WTC11 (cell line): Measurements from ENCODE around the gene SERPINH1. TPM values are rescaled to one million over a fixed set of nuclear protein-coding genes. Genes with fewer than 3 reads are reported as not detected.

ENCODE experiments used
- ATAC-seq: fragments of 200-7000 bp; cut with Tn5 transposase; 2 replicates; pipeline ENCODE4 v1.10.0; 2021; ENCODE audit warnings: mild to moderate bottlenecking, moderate library complexity
- CTCF ChIA-PET: fragments of 300-600 bp; sonication (Branson Sonifier 250); formaldehyde crosslinking; loops from one replicate; lab custom pipeline; 2021; ENCODE audit warnings: antibody characterized with exemption; lab: Charles Lee
- POLR2A ChIA-PET: fragments of 350-600 bp; sonication (Branson Sonifier 250); formaldehyde crosslinking; loops from one replicate; lab custom pipeline; 2021; ENCODE audit warnings: antibody characterized with exemption; lab: Charles Lee
- DNase-seq: peaks from one replicate; pipeline ENCODE4 v3.0.0; 2021; ENCODE audit warnings: low spot score
- H3K27ac Mint-ChIP-seq: 2 replicates; pipeline ENCODE4 v1.8.0; 2021; ENCODE audit warnings: mixed read lengths
- H3K27me3 Mint-ChIP-seq: 2 replicates; pipeline ENCODE4 v1.8.0; 2021; ENCODE audit warnings: low read depth, mild to moderate bottlenecking, moderate library complexity, mixed read lengths
- H3K36me3 Mint-ChIP-seq: 2 replicates; pipeline ENCODE4 v1.8.0; 2021; ENCODE audit warnings: mixed read lengths
- H3K4me1 Mint-ChIP-seq: 2 replicates; pipeline ENCODE4 v1.8.0; 2022; ENCODE audit warnings: mixed read lengths
- H3K4me3 Mint-ChIP-seq: 2 replicates; pipeline ENCODE4 v1.8.0; 2021; ENCODE audit warnings: mild to moderate bottlenecking, moderate library complexity, mixed read lengths
- H3K9me3 Mint-ChIP-seq: 2 replicates; pipeline ENCODE4 v1.8.0; 2021; ENCODE audit warnings: mixed read lengths
- ATF2 ChIP-seq: sonication (generic); formaldehyde crosslinking; IDR thresholded peaks from 2 replicates; pipeline ENCODE4 v1.8.1; 2022; ENCODE audit warnings: low read depth, missing genetic modification reagents, borderline replicate concordance
- FOXJ3 ChIP-seq: sonication (generic); formaldehyde crosslinking; IDR thresholded peaks from 2 replicates; pipeline ENCODE4 v1.9.0; 2021; ENCODE audit warnings: missing genetic modification reagents, mild to moderate bottlenecking, borderline replicate concordance
- HMGXB4 ChIP-seq: sonication (generic); formaldehyde crosslinking; IDR thresholded peaks from 2 replicates; pipeline ENCODE4 v1.8.1; 2023; ENCODE audit warnings: mild to moderate bottlenecking, moderate library complexity, missing genetic modification reagents
- KAT7 ChIP-seq: sonication (generic); formaldehyde crosslinking; IDR thresholded peaks from 2 replicates; pipeline ENCODE4 v1.8.1; 2023; ENCODE audit warnings: missing genetic modification reagents, mild to moderate bottlenecking, borderline replicate concordance
- MLX ChIP-seq: sonication (generic); formaldehyde crosslinking; IDR thresholded peaks from 2 replicates; pipeline ENCODE4 v1.8.1; 2023; ENCODE audit warnings: mild to moderate bottlenecking, missing genetic modification reagents, moderate library complexity
- MXD4 ChIP-seq: fragments of 250-450 bp; sonication (Bioruptor Pico); IDR thresholded peaks from 2 replicates; pipeline ENCODE4 v1.8.0; 2021; ENCODE audit warnings: mild to moderate bottlenecking, moderate library complexity, borderline replicate concordance
- NFATC4 ChIP-seq: fragments of 250-450 bp; sonication (Bioruptor Pico); IDR thresholded peaks from 2 replicates; pipeline ENCODE4 v1.9.0; 2021; ENCODE audit warnings: mild to moderate bottlenecking
- NFE2L1 ChIP-seq: sonication (generic); formaldehyde crosslinking; IDR thresholded peaks from 2 replicates; pipeline ENCODE4 v1.8.1; 2023; ENCODE audit warnings: missing genetic modification reagents
- NFYB ChIP-seq: sonication (generic); formaldehyde crosslinking; conservative IDR thresholded peaks from 2 replicates; pipeline ENCODE4 v1.8.0; 2022; ENCODE audit warnings: low read depth, missing genetic modification reagents
- SMAD4 ChIP-seq: sonication (generic); formaldehyde crosslinking; IDR thresholded peaks from 2 replicates; pipeline ENCODE4 v1.8.0; 2022; ENCODE audit warnings: mild to moderate bottlenecking, missing genetic modification reagents
- TEAD4 ChIP-seq: sonication (generic); formaldehyde crosslinking; IDR thresholded peaks from 2 replicates; pipeline ENCODE4 v1.8.0; 2022; ENCODE audit warnings: mild to moderate bottlenecking, missing genetic modification reagents
- TP53 ChIP-seq: sonication (generic); formaldehyde crosslinking; IDR thresholded peaks from 2 replicates; pipeline ENCODE4 v1.8.1; 2023; ENCODE audit warnings: mild to moderate bottlenecking, missing genetic modification reagents
- USF2 ChIP-seq: sonication (generic); formaldehyde crosslinking; IDR thresholded peaks from 2 replicates; pipeline ENCODE4 v1.8.1; 2023; ENCODE audit warnings: mild to moderate bottlenecking, missing genetic modification reagents, moderate library complexity
- ZBTB43 ChIP-seq: sonication (generic); formaldehyde crosslinking; IDR thresholded peaks from 2 replicates; pipeline ENCODE4 v1.8.1; 2023; ENCODE audit warnings: mild to moderate bottlenecking, missing genetic modification reagents
- ZNF138 ChIP-seq: sonication (generic); formaldehyde crosslinking; conservative IDR thresholded peaks from 2 replicates; pipeline ENCODE4 v1.8.1; 2022; ENCODE audit warnings: mild to moderate bottlenecking, moderate library complexity, missing genetic modification reagents
- ZNF425 ChIP-seq: fragments of 250-450 bp; sonication (Bioruptor Pico); conservative IDR thresholded peaks from 2 replicates; pipeline ENCODE4 v1.9.0; 2021; ENCODE audit warnings: mild to moderate bottlenecking
- ZNF671 ChIP-seq: fragments of 250-450 bp; sonication (Bioruptor Pico); IDR thresholded peaks from 2 replicates; pipeline ENCODE4 v1.8.0; 2021; ENCODE audit warnings: mild to moderate bottlenecking
- total RNA-seq: library from RNA; stranded (reverse); gene quantifications from 3 replicates; pipeline ENCODE4 v1.2.3, GENCODE V29; 2021
- TF ChIP-seq, protein P1 (sequence below): sonication (generic); formaldehyde crosslinking; IDR thresholded peaks from 2 replicates; pipeline ENCODE4 v1.8.0; 2022; ENCODE audit warnings: missing genetic modification reagents

Gene SERPINH1
- total RNA-seq, 1 experiment from 2014 or later: 411 TPM

- POLR2A ChIA-PET: interaction anchor here (0.6 to 0.9 kb wide), 2 partner anchors 69 to 124 kb away, joined by 3 to 4 read pairs; no protein-coding TSS in a partner anchor
- Mint-ChIP-seq H3K36me3 (no peaks in the 10 kb centered on the region), H3K4me1 (peaks cover 8% of the 10 kb centered on the region), H3K9me3 (no peaks in the 10 kb centered on the region), H3K4me3 (peak overlapping the region; percentile 68), H3K27me3 (peaks cover 39% of the 10 kb centered on the region), H3K27ac (no peak overlapping the region)
- ATAC-seq: peak; percentile 3
- no peak for TF ChIP-seq TEAD4 (CRISPR knock-in tag)
- TF ChIP-seq ZNF138 (CRISPR knock-in tag): no peak
- TF ChIP-seq FOXJ3 (CRISPR knock-in tag): no peak
- no peak for TF ChIP-seq MLX (CRISPR knock-in tag)
- TF ChIP-seq NFATC4: no peak
- no peak for TF ChIP-seq ATF2 (CRISPR knock-in tag)
- TF ChIP-seq ZNF425 (CRISPR knock-in tag): no peak
- TF ChIP-seq, protein P1, sequence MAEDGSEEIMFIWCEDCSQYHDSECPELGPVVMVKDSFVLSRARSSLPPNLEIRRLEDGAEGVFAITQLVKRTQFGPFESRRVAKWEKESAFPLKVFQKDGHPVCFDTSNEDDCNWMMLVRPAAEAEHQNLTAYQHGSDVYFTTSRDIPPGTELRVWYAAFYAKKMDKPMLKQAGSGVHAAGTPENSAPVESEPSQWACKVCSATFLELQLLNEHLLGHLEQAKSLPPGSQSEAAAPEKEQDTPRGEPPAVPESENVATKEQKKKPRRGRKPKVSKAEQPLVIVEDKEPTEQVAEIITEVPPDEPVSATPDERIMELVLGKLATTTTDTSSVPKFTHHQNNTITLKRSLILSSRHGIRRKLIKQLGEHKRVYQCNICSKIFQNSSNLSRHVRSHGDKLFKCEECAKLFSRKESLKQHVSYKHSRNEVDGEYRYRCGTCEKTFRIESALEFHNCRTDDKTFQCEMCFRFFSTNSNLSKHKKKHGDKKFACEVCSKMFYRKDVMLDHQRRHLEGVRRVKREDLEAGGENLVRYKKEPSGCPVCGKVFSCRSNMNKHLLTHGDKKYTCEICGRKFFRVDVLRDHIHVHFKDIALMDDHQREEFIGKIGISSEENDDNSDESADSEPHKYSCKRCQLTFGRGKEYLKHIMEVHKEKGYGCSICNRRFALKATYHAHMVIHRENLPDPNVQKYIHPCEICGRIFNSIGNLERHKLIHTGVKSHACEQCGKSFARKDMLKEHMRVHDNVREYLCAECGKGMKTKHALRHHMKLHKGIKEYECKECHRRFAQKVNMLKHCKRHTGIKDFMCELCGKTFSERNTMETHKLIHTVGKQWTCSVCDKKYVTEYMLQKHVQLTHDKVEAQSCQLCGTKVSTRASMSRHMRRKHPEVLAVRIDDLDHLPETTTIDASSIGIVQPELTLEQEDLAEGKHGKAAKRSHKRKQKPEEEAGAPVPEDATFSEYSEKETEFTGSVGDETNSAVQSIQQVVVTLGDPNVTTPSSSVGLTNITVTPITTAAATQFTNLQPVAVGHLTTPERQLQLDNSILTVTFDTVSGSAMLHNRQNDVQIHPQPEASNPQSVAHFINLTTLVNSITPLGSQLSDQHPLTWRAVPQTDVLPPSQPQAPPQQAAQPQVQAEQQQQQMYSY (CRISPR knock-in tag): no peak
- TF ChIP-seq HMGXB4: 0 out of 2 replicates have a peak, but pooled peaks have one; percentile 12
- no peak for TF ChIP-seq ZNF671 (CRISPR knock-in tag)
- no peak for TF ChIP-seq KAT7
- TF ChIP-seq MXD4 (CRISPR knock-in tag): no peak
- no peak for TF ChIP-seq NFE2L1 (CRISPR knock-in tag)
- TF ChIP-seq TP53 (CRISPR knock-in tag): peak; percentile 8; the same call in 1 of the 2 replicates
- no peak for TF ChIP-seq SMAD4 (CRISPR knock-in tag)
- TF ChIP-seq ZBTB43 (CRISPR knock-in tag): no peak
- no peak for TF ChIP-seq NFYB (CRISPR knock-in tag)
- no peak for TF ChIP-seq USF2 (CRISPR knock-in tag)
- CTCF ChIA-PET: interaction anchor here (0.5 to 3.7 kb wide), 27 partner anchors 10 to 678 kb away, joined by 3 to 31 read pairs (median 4); no protein-coding TSS in a partner anchor
- peak; percentile 59 for DNase-seq
Measured at GRCh38 chr11:75524665-75525432, 37.2 kb upstream of the SERPINH1 start.
